HEK293T (cell line): Measurements from ENCODE around the gene ING4.

ENCODE experiments used
- ARNT ChIP-seq: fragments of 450-650 bp; IDR thresholded peaks from 2 replicates; pipeline ENCODE4 v1.6.1; 2017; ENCODE audit warnings: mild to moderate bottlenecking
- FOXA1 ChIP-seq: fragments of 450-650 bp; IDR thresholded peaks from 2 replicates; pipeline ENCODE4 v1.6.1; 2016; ENCODE audit warnings: mild to moderate bottlenecking
- FOXK2 ChIP-seq: fragments of 450-650 bp; IDR thresholded peaks from 2 replicates; pipeline ENCODE4 v1.6.1; 2016; ENCODE audit warnings: mild to moderate bottlenecking
- HDGF ChIP-seq: fragments of 450-650 bp; IDR thresholded peaks from 2 replicates; pipeline ENCODE4 v1.6.1; 2017; ENCODE audit warnings: antibody characterized with exemption, borderline replicate concordance
- LEF1 ChIP-seq: fragments of 450-650 bp; IDR thresholded peaks from 2 replicates; pipeline ENCODE4 v1.6.1; 2017; ENCODE audit warnings: mild to moderate bottlenecking, borderline replicate concordance
- SP1 ChIP-seq: fragments of 450-650 bp; IDR thresholded peaks from 2 replicates; pipeline ENCODE4 v1.6.1; 2017
- SUZ12 ChIP-seq: fragments of 450-650 bp; IDR thresholded peaks from 2 replicates; pipeline ENCODE4 v1.6.1; 2016; ENCODE audit warnings: mild to moderate bottlenecking
- TARDBP ChIP-seq: fragments of 450-650 bp; IDR thresholded peaks from 2 replicates; pipeline ENCODE4 v1.6.1; 2016
- TF ChIP-seq, protein P1 (sequence below): fragments of 450-650 bp; IDR thresholded peaks from 2 replicates; pipeline ENCODE4 v1.6.1; 2016

- no peak for TF ChIP-seq FOXK2
- no peak for TF ChIP-seq ARNT
- no peak for TF ChIP-seq HDGF
- TF ChIP-seq, protein P1, sequence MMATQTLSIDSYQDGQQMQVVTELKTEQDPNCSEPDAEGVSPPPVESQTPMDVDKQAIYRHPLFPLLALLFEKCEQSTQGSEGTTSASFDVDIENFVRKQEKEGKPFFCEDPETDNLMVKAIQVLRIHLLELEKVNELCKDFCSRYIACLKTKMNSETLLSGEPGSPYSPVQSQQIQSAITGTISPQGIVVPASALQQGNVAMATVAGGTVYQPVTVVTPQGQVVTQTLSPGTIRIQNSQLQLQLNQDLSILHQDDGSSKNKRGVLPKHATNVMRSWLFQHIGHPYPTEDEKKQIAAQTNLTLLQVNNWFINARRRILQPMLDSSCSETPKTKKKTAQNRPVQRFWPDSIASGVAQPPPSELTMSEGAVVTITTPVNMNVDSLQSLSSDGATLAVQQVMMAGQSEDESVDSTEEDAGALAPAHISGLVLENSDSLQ = no peak
- TF ChIP-seq TARDBP = no peak
- no peak for TF ChIP-seq LEF1
- no peak for TF ChIP-seq SP1
- no peak for TF ChIP-seq SUZ12
- no peak for TF ChIP-seq FOXA1
These were observed 56.4 kb downstream of the ING4 start for GRCh38 chr12:6606331-6607131.
